NCI-H524 treated with DMSO at 0.1 percent for 48 hours (cell line): ENCODE results near the gene AK8.
"Not testable (repeated sequence)": the region's sequence is repeated elsewhere in the genome, so short reads cannot be mapped to it uniquely, and the experiment has no call there.

ENCODE experiments used
- DNase-seq: peaks from one replicate; lab custom pipeline; 2025; lab: John Stamatoyannopoulos, UW

The AK8 gene

GRCh38 chr9:132711846-132712245 is 166.2 kb downstream of the AK8 start:
- no peak for DNase-seq

GRCh38 chr9:132711152-132711551 is 166.9 kb downstream of the AK8 start:
- DNase-seq = not testable (repeated sequence)

GRCh38 chr9:132710333-132710732 is 167.8 kb downstream of the AK8 start:
- DNase-seq = no peak

GRCh38 chr9:132708769-132709430 is 169.2 kb downstream of the AK8 start:
- DNase-seq = no peak

- DNase-seq = no peak
These were observed 169.8 kb downstream of the AK8 start for GRCh38 chr9:132708239-132708638.

- no peak for DNase-seq
These were observed 174.7 kb downstream of the AK8 start for GRCh38 chr9:132703336-132703735.

- DNase-seq = no peak
These were observed 175.8 kb downstream of the AK8 start for GRCh38 chr9:132702254-132702653.

GRCh38 chr9:132699956-132700355 is 178.1 kb downstream of the AK8 start:
- DNase-seq = no peak

GRCh38 chr9:132698989-132699388 is 179.1 kb downstream of the AK8 start:
- DNase-seq = no peak

- no peak for DNase-seq
These were observed 180.9 kb downstream of the AK8 start for GRCh38 chr9:132697230-132697629.

- no peak for DNase-seq
These were observed 183.9 kb downstream of the AK8 start for GRCh38 chr9:132694144-132694543.

- no peak for DNase-seq
These were observed 187.4 kb downstream of the AK8 start for GRCh38 chr9:132690696-132691095.

GRCh38 chr9:132683873-132684272 is 194.2 kb downstream of the AK8 start:
- DNase-seq = no peak

GRCh38 chr9:132681561-132681960 is 196.5 kb downstream of the AK8 start:
- DNase-seq = no peak

- DNase-seq = no peak
These were observed 198.0 kb downstream of the AK8 start for GRCh38 chr9:132679946-132680625.

GRCh38 chr9:132677976-132678375 is 200.1 kb downstream of the AK8 start:
- no peak for DNase-seq
